ENCODE results near the gene JARID2. TPM values are rescaled to one million over a fixed set of nuclear protein-coding genes. Genes with fewer than 3 reads are reported as not detected.

JARID2 gene
- total and polyA plus RNA-seq, 2 of the 13 experiments (the other 11 are each of a cell fraction or from before 2014, with no cell fraction given): 7.5 to 10.3 TPM

- TF ChIP-seq ZKSCAN5 (CRISPR knock-in tag; IDR thresholded peaks at IDR 0.05) (no peak), JUN (CRISPR knock-in tag; IDR thresholded peaks at IDR 0.05) (no peak), RXRB (CRISPR knock-in tag; IDR thresholded peaks at IDR 0.05; ENCODE audit: borderline replicate concordance) (no peak), SSRP1 (CRISPR knock-in tag; IDR thresholded peaks at IDR 0.05) (no peak), DRAP1 (CRISPR knock-in tag; IDR thresholded peaks at IDR 0.05) (no peak)
Measured at GRCh38 chr6:15436451-15436850, 190.6 kb downstream of the JARID2 start (continued).

DNA sequence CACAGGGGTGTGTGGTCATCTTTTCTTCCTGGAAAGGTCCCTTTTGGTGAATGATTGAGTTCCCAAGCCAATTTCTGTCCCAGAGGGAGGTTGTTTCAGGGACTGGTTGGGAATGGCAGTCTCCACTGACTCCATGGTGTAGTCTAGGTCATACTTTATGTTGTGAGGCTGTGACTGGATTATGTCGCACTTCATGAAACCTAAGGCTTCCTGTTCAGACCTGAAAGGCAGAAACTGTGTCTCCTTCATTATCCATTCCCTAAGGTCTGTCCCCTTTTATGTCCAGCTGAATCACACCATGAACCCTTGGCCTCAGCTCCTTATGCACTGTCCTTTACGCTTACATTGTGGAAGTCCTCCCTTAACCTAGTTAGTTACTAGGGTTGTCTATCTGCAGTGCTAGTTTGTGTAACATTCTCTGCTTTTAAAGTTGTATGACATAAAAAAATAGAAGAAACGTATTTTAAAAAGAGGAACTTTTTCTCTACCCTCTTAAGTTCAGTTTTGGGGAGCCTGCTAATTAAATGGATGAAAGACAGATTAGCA, 191.3 kb downstream of the JARID2 start:
- H3K79me2 ChIP-seq (ENCODE audit: insufficient read depth, low read length): peaks cover 6% of the 10 kb centered on the region

More for the DNA sequence above, 191.3 kb downstream of the JARID2 start:
- Histone ChIP-seq H3K9me3 (ENCODE audit: low read length) (no peaks in the 10 kb centered on the region; the same call in 1 of the 2 replicates), H3K4me3 (replicated peaks in 1 of 3; ENCODE audit: insufficient read depth in 1 of 3, low read depth in 2 of 3, low read length in 3 of 3) (no peak overlapping the region), H3K4me1 (ENCODE audit: insufficient read depth, low read length) (peaks cover 23% of the 10 kb centered on the region), H3K27me3 (ENCODE audit: control insufficient read depth in 1 of 2, insufficient read depth in 2 of 2, low read length in 2 of 2) (no peaks in the 10 kb centered on the region), H3K4me2 (ENCODE audit: low read depth, low read length) (no peak overlapping the region), H4K20me1 (ENCODE audit: insufficient read depth, low read length) (no peaks in the 10 kb centered on the region; the same call in 1 of the 2 replicates), H3K36me3 (replicated peaks in 1 of 2; ENCODE audit: control insufficient read depth in 1 of 2, insufficient read depth in 2 of 2, low read length in 2 of 2) (no peaks in the 10 kb centered on the region), H2AFZ (ENCODE audit: low read length) (no peak overlapping the region), H3K9ac (ENCODE audit: insufficient read depth, low read depth, low read length) (no peak overlapping the region), H3K27ac (ENCODE audit: extremely low read length, insufficient read depth, low read length) (no peak overlapping the region)
- ATAC-seq (no peak), FAIRE-seq (no peak), DNase-seq (ENCODE audit: low spot score) (no peak)
- WGBS (ENCODE audit: low lambda C conversion rate): 97% methylated on average over 3 of the region's 3 CpGs
- CTCF ChIA-PET (ENCODE audit: low intra/inter-chr PET ratio, low total read pairs): no interaction called here
- TF ChIP-seq, protein P1, sequence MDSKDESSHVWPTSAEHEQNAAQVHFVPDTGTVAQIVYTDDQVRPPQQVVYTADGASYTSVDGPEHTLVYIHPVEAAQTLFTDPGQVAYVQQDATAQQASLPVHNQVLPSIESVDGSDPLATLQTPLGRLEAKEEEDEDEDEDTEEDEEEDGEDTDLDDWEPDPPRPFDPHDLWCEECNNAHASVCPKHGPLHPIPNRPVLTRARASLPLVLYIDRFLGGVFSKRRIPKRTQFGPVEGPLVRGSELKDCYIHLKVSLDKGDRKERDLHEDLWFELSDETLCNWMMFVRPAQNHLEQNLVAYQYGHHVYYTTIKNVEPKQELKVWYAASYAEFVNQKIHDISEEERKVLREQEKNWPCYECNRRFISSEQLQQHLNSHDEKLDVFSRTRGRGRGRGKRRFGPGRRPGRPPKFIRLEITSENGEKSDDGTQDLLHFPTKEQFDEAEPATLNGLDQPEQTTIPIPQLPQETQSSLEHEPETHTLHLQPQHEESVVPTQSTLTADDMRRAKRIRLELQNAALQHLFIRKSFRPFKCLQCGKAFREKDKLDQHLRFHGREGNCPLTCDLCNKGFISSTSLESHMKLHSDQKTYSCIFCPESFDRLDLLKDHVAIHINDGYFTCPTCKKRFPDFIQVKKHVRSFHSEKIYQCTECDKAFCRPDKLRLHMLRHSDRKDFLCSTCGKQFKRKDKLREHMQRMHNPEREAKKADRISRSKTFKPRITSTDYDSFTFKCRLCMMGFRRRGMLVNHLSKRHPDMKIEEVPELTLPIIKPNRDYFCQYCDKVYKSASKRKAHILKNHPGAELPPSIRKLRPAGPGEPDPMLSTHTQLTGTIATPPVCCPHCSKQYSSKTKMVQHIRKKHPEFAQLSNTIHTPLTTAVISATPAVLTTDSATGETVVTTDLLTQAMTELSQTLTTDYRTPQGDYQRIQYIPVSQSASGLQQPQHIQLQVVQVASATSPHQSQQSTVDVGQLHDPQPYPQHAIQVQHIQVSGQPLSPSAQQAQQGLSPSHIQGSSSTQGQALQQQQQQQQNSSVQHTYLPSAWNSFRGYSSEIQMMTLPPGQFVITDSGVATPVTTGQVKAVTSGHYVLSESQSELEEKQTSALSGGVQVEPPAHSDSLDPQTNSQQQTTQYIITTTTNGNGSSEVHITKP (CRISPR knock-in tag; IDR thresholded peaks at IDR 0.05; ENCODE audit: low read depth): no peak
- TF ChIP-seq ZNF670 (CRISPR knock-in tag; IDR thresholded peaks at IDR 0.05; ENCODE audit: borderline replicate concordance) (no peak), ZNF674 (CRISPR knock-in tag; IDR thresholded peaks at IDR 0.05; ENCODE audit: low read depth) (no peak)
- TF ChIP-seq, protein P2, sequence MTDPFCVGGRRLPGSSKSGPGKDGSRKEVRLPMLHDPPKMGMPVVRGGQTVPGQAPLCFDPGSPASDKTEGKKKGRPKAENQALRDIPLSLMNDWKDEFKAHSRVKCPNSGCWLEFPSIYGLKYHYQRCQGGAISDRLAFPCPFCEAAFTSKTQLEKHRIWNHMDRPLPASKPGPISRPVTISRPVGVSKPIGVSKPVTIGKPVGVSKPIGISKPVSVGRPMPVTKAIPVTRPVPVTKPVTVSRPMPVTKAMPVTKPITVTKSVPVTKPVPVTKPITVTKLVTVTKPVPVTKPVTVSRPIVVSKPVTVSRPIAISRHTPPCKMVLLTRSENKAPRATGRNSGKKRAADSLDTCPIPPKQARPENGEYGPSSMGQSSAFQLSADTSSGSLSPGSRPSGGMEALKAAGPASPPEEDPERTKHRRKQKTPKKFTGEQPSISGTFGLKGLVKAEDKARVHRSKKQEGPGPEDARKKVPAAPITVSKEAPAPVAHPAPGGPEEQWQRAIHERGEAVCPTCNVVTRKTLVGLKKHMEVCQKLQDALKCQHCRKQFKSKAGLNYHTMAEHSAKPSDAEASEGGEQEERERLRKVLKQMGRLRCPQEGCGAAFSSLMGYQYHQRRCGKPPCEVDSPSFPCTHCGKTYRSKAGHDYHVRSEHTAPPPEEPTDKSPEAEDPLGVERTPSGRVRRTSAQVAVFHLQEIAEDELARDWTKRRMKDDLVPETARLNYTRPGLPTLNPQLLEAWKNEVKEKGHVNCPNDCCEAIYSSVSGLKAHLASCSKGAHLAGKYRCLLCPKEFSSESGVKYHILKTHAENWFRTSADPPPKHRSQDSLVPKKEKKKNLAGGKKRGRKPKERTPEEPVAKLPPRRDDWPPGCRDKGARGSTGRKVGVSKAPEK (CRISPR knock-in tag; IDR thresholded peaks at IDR 0.05; ENCODE audit: borderline replicate concordance): no peak
- in situ Hi-C loops (cut with HindIII; ENCODE audit: extremely low pct_ligation_motif_present, low pct_unique_long_range_greater_than_20kb): no loop called here
- BruUV-seq (replicated peaks): no TSS peak
- POLR2A ChIA-PET: no interaction called here
- intact Hi-C loops (cut with micrococcal nuclease; ENCODE audit: unreplicated experiment): no loop called here

Measured in HepG2 (cell line).